AG04449 (cell line): ENCODE data around the gene PTPRG.

Source experiments
- CTCF ChIA-PET: fragments of 350-600 bp; formaldehyde crosslinking; extraction: SDS; loops from one replicate; lab custom pipeline; 2021; ENCODE audit warnings: antibody characterized with exemption; lab: Yijun Ruan, JAX
- POLR2A ChIA-PET: fragments of 400-600, 350-600 bp; formaldehyde crosslinking; extraction: SDS; loops from one replicate; lab custom pipeline; 2020; ENCODE audit warnings: antibody characterized with exemption, inconsistent platforms; lab: Yijun Ruan, JAX
- DNase-seq: peaks from one replicate; pipeline ENCODE4 v3.0.0-alpha.2; 2010; ENCODE audit warnings: low read depth, low spot score
- H3K4me3 ChIP-seq: 2 replicates; pipeline ENCODE4 v1.5.1; 2011; ENCODE audit warnings: low read depth, mild to moderate bottlenecking, control low read depth, low read length
- CTCF ChIP-seq: IDR thresholded peaks from one replicate; pipeline ENCODE4 v1.5.1; 2011; ENCODE audit warnings: mild to moderate bottlenecking, moderate library complexity, low read length, control low read depth, inconsistent platforms; ENCODE audit not compliant: insufficient read depth; ENCODE audit errors: missing control alignments

Gene PTPRG

GRCh38 chr3:61573441-61573840 lies 12.1 kb downstream of the PTPRG start:
- POLR2A ChIA-PET, result interaction anchor here (1.8 kb wide), 1 partner anchor 12 kb away, joined by 10 read pairs; the partner anchor contains the start of gene PTPRG
- CTCF ChIA-PET, result interaction anchor here (0.6 to 2.8 kb wide), 4 partner anchors 9 to 615 kb away, joined by 3 to 21 read pairs (median 3); no protein-coding TSS in a partner anchor
- no peak overlapping the region for H3K4me3 ChIP-seq
- no peak for DNase-seq
- TF ChIP-seq CTCF, result no peak

GRCh38 chr3:61574854-61575253 lies 13.5 kb downstream of the PTPRG start:
- no peak overlapping the region for H3K4me3 ChIP-seq
- peak; percentile 88 for DNase-seq
- TF ChIP-seq CTCF, result no peak
- ChIA-PET CTCF (interaction anchor here (1.1 kb wide), 1 partner anchor 614 kb away, joined by 3 read pairs; no protein-coding TSS in a partner anchor), POLR2A (interaction anchor here (0.7 kb wide), 1 partner anchor 89 kb away, joined by 3 read pairs; no protein-coding TSS in a partner anchor)

GRCh38 chr3:61575893-61576292 lies 14.5 kb downstream of the PTPRG start:
- no peak overlapping the region for H3K4me3 ChIP-seq
- TF ChIP-seq CTCF, result no peak
- no peak for DNase-seq
- ChIA-PET CTCF (interaction anchor here (3.5 kb wide), 1 partner anchor 11 kb away, joined by 16 read pairs; no protein-coding TSS in a partner anchor), POLR2A (interaction anchor here (0.7 kb wide), 1 partner anchor 88 kb away, joined by 3 read pairs; no protein-coding TSS in a partner anchor)

GRCh38 chr3:61577760-61578159 lies 16.4 kb downstream of the PTPRG start:
- CTCF ChIA-PET, result interaction anchor here (0.9 to 3.5 kb wide), 5 partner anchors 9 to 611 kb away, joined by 3 to 16 read pairs (median 3); no protein-coding TSS in a partner anchor
- TF ChIP-seq CTCF, result no peak
- POLR2A ChIA-PET, result interaction anchor here (0.6 kb wide), 1 partner anchor 303 kb away, joined by 4 read pairs; no protein-coding TSS in a partner anchor
- DNase-seq, result no peak
- H3K4me3 ChIP-seq, result no peak overlapping the region

GRCh38 chr3:61578667-61579367 lies 17.4 kb downstream of the PTPRG start:
- POLR2A ChIA-PET, result no interaction called here
- no peak for TF ChIP-seq CTCF
- no peak overlapping the region for H3K4me3 ChIP-seq
- no peak for DNase-seq
- CTCF ChIA-PET, result interaction anchor here (0.8 to 3.5 kb wide), 4 partner anchors 8 to 610 kb away, joined by 3 to 16 read pairs (median 4); no protein-coding TSS in a partner anchor

- H3K4me3 ChIP-seq, result no peak overlapping the region
- CTCF ChIA-PET, result interaction anchor here (0.8 kb wide), 1 partner anchor 21 kb away, joined by 4 read pairs; no protein-coding TSS in a partner anchor
- POLR2A ChIA-PET, result no interaction called here
- no peak for TF ChIP-seq CTCF
- no peak for DNase-seq
These were observed 18.3 kb downstream of the PTPRG start for GRCh38 chr3:61579685-61580084.
